ENCODE results near the gene UNC45A.
A peak's percentile ranks its signal among the peaks of the same experiment; 100 is the strongest.
"Not testable (repeated sequence)": the region's sequence is repeated elsewhere in the genome, so short reads cannot be mapped to it uniquely, and the experiment has no call there.

The UNC45A gene

GRCh38 chr15:90916461-90916860, 18.6 kb upstream of the UNC45A start:
- DNase-seq (ENCODE audit: low spot score in 2 of 2): no peak
- Mint-ChIP-seq H3K4me3 (no peak overlapping the region), H3K27me3 (no peaks in the 10 kb centered on the region), H3K4me1 (peaks cover 4% of the 10 kb centered on the region), H3K36me3 (ENCODE audit: insufficient read depth) (peaks cover 47% of the 10 kb centered on the region), H3K9me3 (no peaks in the 10 kb centered on the region), H3K27ac (ENCODE audit: low read depth) (no peak overlapping the region)
- ATAC-seq (replicated peaks; ENCODE audit: extremely low read depth, poor library complexity, severe bottlenecking): no peak

- ATAC-seq (replicated peaks; ENCODE audit: extremely low read depth, poor library complexity, severe bottlenecking) (no peak), DNase-seq (ENCODE audit: low spot score in 2 of 2) (no peak)
- H3K4me1 Mint-ChIP-seq: peaks cover 4% of the 10 kb centered on the region
- peaks cover 43% of the 10 kb centered on the region for H3K36me3 Mint-ChIP-seq (ENCODE audit: insufficient read depth)
- H3K9me3 Mint-ChIP-seq: no peaks in the 10 kb centered on the region
- H3K27ac Mint-ChIP-seq (ENCODE audit: low read depth): peak overlapping the region; percentile 2
- no peak overlapping the region for H3K4me3 Mint-ChIP-seq
- no peaks in the 10 kb centered on the region for H3K27me3 Mint-ChIP-seq
These were observed 17.5 kb upstream of the UNC45A start for GRCh38 chr15:90917569-90917968.

- peaks cover 4% of the 10 kb centered on the region for H3K4me1 Mint-ChIP-seq
- peaks cover 38% of the 10 kb centered on the region for H3K36me3 Mint-ChIP-seq (ENCODE audit: insufficient read depth)
- no peak overlapping the region for H3K27ac Mint-ChIP-seq (ENCODE audit: low read depth)
- no peak for DNase-seq (ENCODE audit: low spot score in 2 of 2)
- no peaks in the 10 kb centered on the region for H3K9me3 Mint-ChIP-seq
- no peak overlapping the region for H3K4me3 Mint-ChIP-seq
- ATAC-seq (replicated peaks; ENCODE audit: extremely low read depth, poor library complexity, severe bottlenecking): no peak
- H3K27me3 Mint-ChIP-seq: no peaks in the 10 kb centered on the region
These were observed 16.9 kb upstream of the UNC45A start for GRCh38 chr15:90918034-90918788.

GRCh38 chr15:90918835-90919234, 16.2 kb upstream of the UNC45A start:
- no peak for ATAC-seq (replicated peaks; ENCODE audit: extremely low read depth, poor library complexity, severe bottlenecking)
- no peak overlapping the region for H3K4me3 Mint-ChIP-seq
- peaks cover 34% of the 10 kb centered on the region for H3K36me3 Mint-ChIP-seq (ENCODE audit: insufficient read depth)
- DNase-seq (ENCODE audit: low spot score in 2 of 2): no peak
- H3K27me3 Mint-ChIP-seq: no peaks in the 10 kb centered on the region
- H3K9me3 Mint-ChIP-seq: no peaks in the 10 kb centered on the region
- no peak overlapping the region for H3K27ac Mint-ChIP-seq (ENCODE audit: low read depth)
- peaks cover 4% of the 10 kb centered on the region for H3K4me1 Mint-ChIP-seq

- no peak for ATAC-seq (replicated peaks; ENCODE audit: extremely low read depth, poor library complexity, severe bottlenecking)
- H3K4me3 Mint-ChIP-seq: no peak overlapping the region
- DNase-seq (ENCODE audit: low spot score in 2 of 2): no peak
- no peak overlapping the region for H3K27ac Mint-ChIP-seq (ENCODE audit: low read depth)
- no peaks in the 10 kb centered on the region for H3K9me3 Mint-ChIP-seq
- H3K4me1 Mint-ChIP-seq: peaks cover 4% of the 10 kb centered on the region
- H3K27me3 Mint-ChIP-seq: no peaks in the 10 kb centered on the region
- peaks cover 16% of the 10 kb centered on the region for H3K36me3 Mint-ChIP-seq (ENCODE audit: insufficient read depth)
These were observed 13.2 kb upstream of the UNC45A start for GRCh38 chr15:90921887-90922286.

GRCh38 chr15:90922712-90923322, 12.3 kb upstream of the UNC45A start:
- DNase-seq (ENCODE audit: low spot score in 2 of 2); H3K27ac Mint-ChIP-seq (ENCODE audit: low read depth); H3K4me3 Mint-ChIP-seq; H3K27me3 Mint-ChIP-seq; H3K9me3 Mint-ChIP-seq; H3K4me1 Mint-ChIP-seq; ATAC-seq (replicated peaks; ENCODE audit: extremely low read depth, poor library complexity, severe bottlenecking): not testable (repeated sequence)
- H3K36me3 Mint-ChIP-seq (ENCODE audit: insufficient read depth): peaks cover 11% of the 10 kb centered on the region

- H3K4me1 Mint-ChIP-seq: peaks cover 2% of the 10 kb centered on the region
- no peaks in the 10 kb centered on the region for H3K27me3 Mint-ChIP-seq
- ATAC-seq (replicated peaks; ENCODE audit: extremely low read depth, poor library complexity, severe bottlenecking) (no peak), DNase-seq (ENCODE audit: low spot score in 2 of 2) (no peak)
- no peak overlapping the region for H3K27ac Mint-ChIP-seq (ENCODE audit: low read depth)
- no peaks in the 10 kb centered on the region for H3K9me3 Mint-ChIP-seq
- peaks cover 7% of the 10 kb centered on the region for H3K36me3 Mint-ChIP-seq (ENCODE audit: insufficient read depth)
- H3K4me3 Mint-ChIP-seq: no peak overlapping the region
These were observed 10.7 kb upstream of the UNC45A start for GRCh38 chr15:90924375-90924774.

GRCh38 chr15:90926766-90927165, 8.3 kb upstream of the UNC45A start:
- H3K27me3 Mint-ChIP-seq; H3K4me3 Mint-ChIP-seq; ATAC-seq (replicated peaks; ENCODE audit: extremely low read depth, poor library complexity, severe bottlenecking); DNase-seq (ENCODE audit: low spot score in 2 of 2); H3K27ac Mint-ChIP-seq (ENCODE audit: low read depth); H3K36me3 Mint-ChIP-seq (ENCODE audit: insufficient read depth); H3K9me3 Mint-ChIP-seq: not testable (repeated sequence)
- peaks cover 22% of the 10 kb centered on the region for H3K4me1 Mint-ChIP-seq

GRCh38 chr15:90928106-90928505, 7.0 kb upstream of the UNC45A start:
- Mint-ChIP-seq H3K4me1 (peaks cover 30% of the 10 kb centered on the region), H3K4me3 (peak overlapping the region; percentile 56)
- H3K36me3 Mint-ChIP-seq (ENCODE audit: insufficient read depth); DNase-seq (ENCODE audit: low spot score in 2 of 2); H3K27ac Mint-ChIP-seq (ENCODE audit: low read depth); H3K9me3 Mint-ChIP-seq; ATAC-seq (replicated peaks; ENCODE audit: extremely low read depth, poor library complexity, severe bottlenecking); H3K27me3 Mint-ChIP-seq: not testable (repeated sequence)

GRCh38 chr15:90929246-90930019, 5.7 kb upstream of the UNC45A start:
- ATAC-seq (replicated peaks; ENCODE audit: extremely low read depth, poor library complexity, severe bottlenecking) (no peak), DNase-seq (ENCODE audit: low spot score in 2 of 2) (no peak)
- Mint-ChIP-seq H3K27me3 (no peaks in the 10 kb centered on the region), H3K36me3 (ENCODE audit: insufficient read depth) (peaks cover 6% of the 10 kb centered on the region), H3K4me3 (peak overlapping the region; percentile 91), H3K9me3 (no peaks in the 10 kb centered on the region), H3K4me1 (peaks cover 35% of the 10 kb centered on the region), H3K27ac (ENCODE audit: low read depth) (peak overlapping the region; percentile 93)

- H3K36me3 Mint-ChIP-seq (ENCODE audit: insufficient read depth): peaks cover 7% of the 10 kb centered on the region
- H3K9me3 Mint-ChIP-seq: no peaks in the 10 kb centered on the region
- no peak for ATAC-seq (replicated peaks; ENCODE audit: extremely low read depth, poor library complexity, severe bottlenecking)
- no peaks in the 10 kb centered on the region for H3K27me3 Mint-ChIP-seq
- H3K4me3 Mint-ChIP-seq: peak overlapping the region; percentile 91
- DNase-seq (ENCODE audit: low spot score in 2 of 2): no peak
- peaks cover 46% of the 10 kb centered on the region for H3K4me1 Mint-ChIP-seq
- H3K27ac Mint-ChIP-seq (ENCODE audit: low read depth): peak overlapping the region; percentile 93
These were observed 4.1 kb upstream of the UNC45A start for GRCh38 chr15:90930861-90931574.

GRCh38 chr15:90931575-90931827, 3.6 kb upstream of the UNC45A start:
- Mint-ChIP-seq H3K4me1 (peaks cover 50% of the 10 kb centered on the region), H3K27me3 (no peaks in the 10 kb centered on the region), H3K27ac (ENCODE audit: low read depth) (peak overlapping the region; percentile 85), H3K9me3 (no peaks in the 10 kb centered on the region), H3K36me3 (ENCODE audit: insufficient read depth) (peaks cover 7% of the 10 kb centered on the region), H3K4me3 (peak overlapping the region; percentile 91)
- DNase-seq (ENCODE audit: low spot score in 2 of 2): no peak
- ATAC-seq (replicated peaks; ENCODE audit: extremely low read depth, poor library complexity, severe bottlenecking): no peak

Measured in central memory CD8-positive, alpha-beta T cell (primary cell).